GM12878 (cell line): ENCODE results near the gene NAALADL2. TPM values are rescaled to one million over a fixed set of nuclear protein-coding genes. Genes with fewer than 3 reads are reported as not detected.

Source experiments
- ATAC-seq: fragments of 200-7000 bp; cut with Tn5 transposase; 3 replicates; pipeline ENCODE4 v1.9.1; 2020; ENCODE audit warnings: mild to moderate bottlenecking, moderate library complexity
- BruUV-seq: library from RNA; stranded (reverse); fragments of 400-500 nt; replicated peaks from 2 replicates; lab custom pipeline; 2021; lab: Mats Ljungman, UMichigan
- CTCF ChIA-PET: fragments of 300-600 bp; sonication (Branson Sonifier 250); formaldehyde crosslinking; extraction: SDS; loops from one replicate; lab custom pipeline; 2021; ENCODE audit warnings: inconsistent platforms; lab: Yijun Ruan, JAX
- POLR2A ChIA-PET: fragments of 350-600 bp; formaldehyde crosslinking; extraction: SDS; loops from one replicate; lab custom pipeline; 2021; ENCODE audit warnings: inconsistent platforms; lab: Charles Lee
- RAD21 ChIA-PET: fragments of 300-600 bp; sonication (Branson Sonifier 250); formaldehyde crosslinking; loops from one replicate; lab custom pipeline; 2023; ENCODE audit warnings: antibody characterized with exemption; ENCODE audit not compliant: unreplicated experiment; lab: Charles Lee
- SMC1A ChIA-PET: fragments of 300-600 bp; sonication (Branson Sonifier 250); formaldehyde crosslinking; loops from one replicate; lab custom pipeline; 2023; ENCODE audit not compliant: unreplicated experiment, uncharacterized antibody; lab: Charles Lee
- DNase-seq: peaks from one replicate; pipeline ENCODE4 v3.0.0-alpha.2; 2011; ENCODE audit warnings: low read depth, low spot score
- FAIRE-seq: peaks from 3 replicates; lab custom pipeline; 2011; peaks lifted over from hg19 to GRCh38; lab: Jason Lieb, UNC
- H2AFZ ChIP-seq: 2 replicates; pipeline ENCODE4 v1.6.0; 2011; ENCODE audit warnings: low read depth, low read length, control low read depth; ENCODE audit not compliant: control insufficient read depth
- H3K27ac ChIP-seq: 2 replicates; pipeline ENCODE4 v1.5.1; 2011; ENCODE audit warnings: control low read depth; ENCODE audit not compliant: control insufficient read depth, insufficient read depth
- H3K27me3 ChIP-seq, 2 experiments: replicated peaks in 1 of 2; 2 replicates each; pipeline versions ENCODE4 v1.6.0 to v1.6.1; 2011; ENCODE audit warnings: low read length in 1 of 2; ENCODE audit not compliant: control insufficient read depth in 2 of 2, insufficient read depth in 2 of 2
- H3K36me3 ChIP-seq, 2 experiments: 2 replicates each; pipeline ENCODE4 v1.5.1; 2011; ENCODE audit warnings: low read length in 1 of 2; ENCODE audit not compliant: control insufficient read depth in 2 of 2, insufficient read depth in 2 of 2
- H3K4me1 ChIP-seq: 2 replicates; pipeline ENCODE4 v1.6.1; 2011; ENCODE audit warnings: mild to moderate bottlenecking, low read length, moderate library complexity, mixed read lengths; ENCODE audit not compliant: control insufficient read depth, insufficient read depth
- H3K4me2 ChIP-seq: 2 replicates; pipeline ENCODE4 v1.6.0; 2011; ENCODE audit warnings: control low read depth; ENCODE audit not compliant: control insufficient read depth, insufficient read depth
- H3K4me3 ChIP-seq: fragments of 200-600 bp; sonication (generic); 2 replicates; pipeline ENCODE4 v1.5.1; 2016
- H3K79me2 ChIP-seq: 2 replicates; pipeline ENCODE4 v1.6.0; 2011; ENCODE audit warnings: low read length; ENCODE audit not compliant: control insufficient read depth, insufficient read depth
- H3K9ac ChIP-seq: 2 replicates; pipeline ENCODE4 v1.8.0; 2011; ENCODE audit warnings: low read length, control low read depth, mixed read lengths; ENCODE audit not compliant: control insufficient read depth, insufficient read depth
- H3K9me3 ChIP-seq: replicated peaks from 3 replicates; pipeline ENCODE4 v1.5.1; 2011; ENCODE audit warnings: mild to moderate bottlenecking, low read length; ENCODE audit not compliant: control insufficient read depth, insufficient read depth
- H4K20me1 ChIP-seq: 2 replicates; pipeline ENCODE4 v1.6.0; 2011; ENCODE audit not compliant: control insufficient read depth, insufficient read depth
- EP300 ChIP-seq, 2 experiments: fragments of 150-350 bp in 1 of 2; IDR thresholded peaks; 2 replicates each; pipeline ENCODE4 v1.6.1; 2011 to 2012; ENCODE audit warnings: low read depth in 2 of 2, low read length in 2 of 2, borderline replicate concordance in 1 of 2, improper control_type of control experiment in 1 of 2, inconsistent platforms in 1 of 2; ENCODE audit not compliant: control insufficient read depth in 1 of 2
- ESRRA ChIP-seq: IDR thresholded peaks from 2 replicates; pipeline ENCODE4 v1.6.1; 2012; ENCODE audit warnings: mild to moderate bottlenecking, low read length, improper control_type of control experiment
- HSF1 ChIP-seq: fragments of 150-350 bp; IDR thresholded peaks from 2 replicates; pipeline ENCODE4 v1.6.1; 2014; ENCODE audit warnings: mild to moderate bottlenecking, low read depth, low read length
- NRF1 ChIP-seq: conservative IDR thresholded peaks from 2 replicates; pipeline ENCODE4 v1.6.1; 2011; ENCODE audit warnings: mild to moderate bottlenecking, low read depth, low read length, improper control_type of control experiment
- POLR2A ChIP-seq: IDR thresholded peaks from 2 replicates; pipeline ENCODE4 v1.6.1; 2011; ENCODE audit warnings: low read depth, mild to moderate bottlenecking, low read length
- TARDBP ChIP-seq: IDR thresholded peaks from 2 replicates; pipeline ENCODE4 v1.6.1; 2016; ENCODE audit warnings: borderline replicate concordance
- TCF3 ChIP-seq: IDR thresholded peaks from 2 replicates; pipeline ENCODE4 v1.6.1; 2012; ENCODE audit warnings: low read depth, mild to moderate bottlenecking, low read length, borderline replicate concordance; ENCODE audit not compliant: insufficient read depth
- WRNIP1 ChIP-seq: IDR thresholded peaks from 2 replicates; pipeline ENCODE4 v1.6.1; 2011; ENCODE audit warnings: low read depth, low read length, improper control_type of control experiment, borderline replicate concordance
- ZBTB33 ChIP-seq: fragments of 450-650 bp; IDR thresholded peaks from 2 replicates; pipeline ENCODE4 v1.6.1; 2017; ENCODE audit warnings: mild to moderate bottlenecking
- ZBTB4 ChIP-seq: fragments of 450-650 bp; formaldehyde crosslinking; IDR thresholded peaks from 2 replicates; pipeline ENCODE4 v1.4.0; 2022; ENCODE audit warnings: mild to moderate bottlenecking, moderate library complexity
- ZNF207 ChIP-seq: fragments of 450-650 bp; IDR thresholded peaks from 2 replicates; pipeline ENCODE4 v1.6.1; 2014; ENCODE audit warnings: antibody characterized with exemption, mild to moderate bottlenecking, borderline replicate concordance
- WGBS: methylation state at CpG from one replicate; pipeline ENCODE4 v1.1.6; 2016; ENCODE audit warnings: low lambda C conversion rate; ENCODE audit not compliant: insufficient replicate concordance, insufficient coverage; ENCODE audit errors: missing lambda C conversion rate; 5-methylcytosine and 5-hydroxymethylcytosine counted together
- in situ Hi-C: fragments of 300-500 bp; cut with MboI; formaldehyde crosslinking; loops from 9 replicates; pipeline ENCODE4 v1.14.3; 2018; ENCODE audit warnings: mixed read lengths
- intact Hi-C: fragments of 100-400 bp; cut with micrococcal nuclease; formaldehyde crosslinking; loops from one replicate; pipeline ENCODE4 v1.14.2; 2022; ENCODE audit not compliant: unreplicated experiment
- polyA plus RNA-seq, 11 experiments: library from polyadenylated mRNA; depleted of rRNA in 4 of 11; unstranded in 6 of 11; stranded (reverse) in 5 of 11; fragments of >200 nt; fragmentation: Nextera tagmentation in 4 of 11; fragmentation: Illumina TruSeq in 1 of 11; extraction: Ambion mirVana in 4 of 11; extraction: Trizol in 1 of 11; gene quantifications; 1 replicate in 1 of 11; 2 replicates in 10 of 11; pipeline versions ENCODE4 v1.2.1 to v1.2.3, GENCODE V29; 2011 to 2016; ENCODE audit warnings: inconsistent platforms in 2 of 11, missing spikeins in 2 of 11, low read depth in 1 of 11
- total RNA-seq, 4 experiments: library from RNA; depleted of rRNA in 3 of 4; stranded (reverse); fragments of >200 nt in 3 of 4; fragmentation: Illumina TruSeq in 1 of 4; extraction: Trizol in 1 of 4; gene quantifications; 2 replicates each; pipeline versions ENCODE4 v1.2.1 to v1.2.3, GENCODE V29; 2013 to 2021
- TF ChIP-seq, protein P1 (sequence below), 3 experiments: IDR thresholded peaks in 2 of 3; conservative IDR thresholded peaks in 1 of 3; 2 replicates each; pipeline ENCODE4 v1.5.1; 2011; ENCODE audit warnings: low read depth in 3 of 3, low read length in 3 of 3, mild to moderate bottlenecking in 3 of 3, control low read depth in 2 of 3, moderate library complexity in 2 of 3, inconsistent platforms in 1 of 3, mixed read lengths in 1 of 3; ENCODE audit not compliant: control insufficient read depth in 2 of 3, insufficient read depth in 1 of 3; ENCODE audit errors: extremely low read depth in 1 of 3

NAALADL2 gene
- total and polyA plus RNA-seq, 10 of the 15 experiments (the other 5 are each of a cell fraction or from before 2014, with no cell fraction given), result 0.06 to 10.8 (median 0.46) TPM

- ATAC-seq, result peak; percentile 100
- H3K79me2 ChIP-seq, result no peaks in the 10 kb centered on the region
- FAIRE-seq, result peak; percentile 23
- ChIA-PET POLR2A (interaction anchor here (0.5 to 4.2 kb wide), 4 partner anchors 12 to 528 kb away, joined by 3 to 28 read pairs (median 4); no protein-coding TSS in a partner anchor), SMC1A (interaction anchor here (0.7 to 6.5 kb wide), 17 partner anchors 8 to 129 kb away, joined by 3 to 98 read pairs (median 7); no protein-coding TSS in a partner anchor), CTCF (interaction anchor here (0.6 to 4.2 kb wide), 9 partner anchors 11 to 69 kb away, joined by 3 to 43 read pairs (median 3); no protein-coding TSS in a partner anchor), RAD21 (interaction anchor here (0.9 to 4.1 kb wide), 12 partner anchors 12 to 71 kb away, joined by 3 to 55 read pairs (median 6); no protein-coding TSS in a partner anchor)
- no peaks in the 10 kb centered on the region for H4K20me1 ChIP-seq
- H3K9me3 ChIP-seq, result no peaks in the 10 kb centered on the region
- H2AFZ ChIP-seq, result peak overlapping the region; percentile 3; the same call in 1 of the 2 replicates
- H3K27me3 ChIP-seq, result no peaks in the 10 kb centered on the region
- in situ Hi-C loops (no loop called here), intact Hi-C loops (no loop called here)
- DNase-seq, result peak; percentile 54
- H3K27ac ChIP-seq, result no peak overlapping the region
- no peak overlapping the region for H3K4me3 ChIP-seq
- no TSS peak for BruUV-seq
- no peaks in the 10 kb centered on the region for H3K36me3 ChIP-seq
- H3K9ac ChIP-seq, result no peak overlapping the region
- H3K4me2 ChIP-seq, result no peak overlapping the region
- WGBS, result 52% methylated on average over 3 of the region's 3 CpGs
- H3K4me1 ChIP-seq, result no peaks in the 10 kb centered on the region
- TF ChIP-seq HSF1 (no peak), ZNF207 (no peak), EP300 (IDR thresholded peaks at IDR 0.05; ENCODE audit: borderline replicate concordance in 1 of 2, control insufficient read depth in 1 of 2, low read depth in 2 of 2, low read length in 2 of 2) (peak in 1 of 2 experiments; percentile 32; a peak in 1 of 4 replicates), TARDBP (no peak), WRNIP1 (no peak), POLR2A (no peak), ESRRA (no peak), TCF3 (no peak), NRF1 (no peak), ZBTB33 (no peak), ZBTB4 (CRISPR knock-in tag) (no peak)
- TF ChIP-seq, protein P1, sequence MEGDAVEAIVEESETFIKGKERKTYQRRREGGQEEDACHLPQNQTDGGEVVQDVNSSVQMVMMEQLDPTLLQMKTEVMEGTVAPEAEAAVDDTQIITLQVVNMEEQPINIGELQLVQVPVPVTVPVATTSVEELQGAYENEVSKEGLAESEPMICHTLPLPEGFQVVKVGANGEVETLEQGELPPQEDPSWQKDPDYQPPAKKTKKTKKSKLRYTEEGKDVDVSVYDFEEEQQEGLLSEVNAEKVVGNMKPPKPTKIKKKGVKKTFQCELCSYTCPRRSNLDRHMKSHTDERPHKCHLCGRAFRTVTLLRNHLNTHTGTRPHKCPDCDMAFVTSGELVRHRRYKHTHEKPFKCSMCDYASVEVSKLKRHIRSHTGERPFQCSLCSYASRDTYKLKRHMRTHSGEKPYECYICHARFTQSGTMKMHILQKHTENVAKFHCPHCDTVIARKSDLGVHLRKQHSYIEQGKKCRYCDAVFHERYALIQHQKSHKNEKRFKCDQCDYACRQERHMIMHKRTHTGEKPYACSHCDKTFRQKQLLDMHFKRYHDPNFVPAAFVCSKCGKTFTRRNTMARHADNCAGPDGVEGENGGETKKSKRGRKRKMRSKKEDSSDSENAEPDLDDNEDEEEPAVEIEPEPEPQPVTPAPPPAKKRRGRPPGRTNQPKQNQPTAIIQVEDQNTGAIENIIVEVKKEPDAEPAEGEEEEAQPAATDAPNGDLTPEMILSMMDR (IDR thresholded peaks at IDR 0.05 in 2 of 3, conservative IDR thresholded peaks at IDR 0.05 in 1 of 3; ENCODE audit: control insufficient read depth in 2 of 3, extremely low read depth in 1 of 3, insufficient read depth in 1 of 3, low read depth in 3 of 3, low read length in 3 of 3), result no peak
These were observed 428.3 kb downstream of the NAALADL2 start for GRCh38 chr3:175287361-175287963.
